IgD-negative memory B cell (primary cell): Measurements from ENCODE around the gene LTBP1. TPM values are rescaled to one million over a fixed set of nuclear protein-coding genes. Genes with fewer than 3 reads are reported as not detected.
A peak's percentile ranks its signal among the peaks of the same experiment; 100 is the strongest.
"Not testable (repeated sequence)": the region's sequence is repeated elsewhere in the genome, so short reads cannot be mapped to it uniquely, and the experiment has no call there.

Experiments
- H3K27ac Mint-ChIP-seq, 3 donors: one replicate each; pipeline ENCODE4 v1.8.0; 2020 to 2022; ENCODE audit warnings: mild to moderate bottlenecking in 3 of 3, mixed read lengths in 3 of 3, moderate library complexity in 1 of 3
- H3K27me3 Mint-ChIP-seq: one replicate; pipeline ENCODE4 v1.8.0; 2021; ENCODE audit warnings: mixed read lengths
- H3K36me3 Mint-ChIP-seq: one replicate; pipeline ENCODE4 v1.8.0; 2020; ENCODE audit warnings: mild to moderate bottlenecking, mixed read lengths
- H3K4me1 Mint-ChIP-seq, 3 donors: one replicate each; pipeline ENCODE4 v1.8.0; 2020 to 2022; ENCODE audit warnings: mixed read lengths in 3 of 3, mild to moderate bottlenecking in 1 of 3
- H3K4me3 Mint-ChIP-seq, 4 donors: one replicate each; pipeline ENCODE4 v1.8.0; 2020 to 2022; ENCODE audit warnings: mild to moderate bottlenecking in 4 of 4, mixed read lengths in 4 of 4, moderate library complexity in 3 of 4
- H3K9me3 Mint-ChIP-seq, 3 donors: one replicate each; pipeline ENCODE4 v1.8.0; 2020 to 2021; ENCODE audit warnings: mixed read lengths in 3 of 3, mild to moderate bottlenecking in 1 of 3
- polyA plus RNA-seq: library from polyadenylated mRNA; unstranded; fragments of 300-500 nt; fragmentation: Illumina TruSeq; gene quantifications from one replicate; pipeline ENCODE4 v1.2.3, GENCODE V29; 2021

Gene LTBP1
- polyA plus RNA-seq, 1 donor from 2014 or later = not detected

DNA sequence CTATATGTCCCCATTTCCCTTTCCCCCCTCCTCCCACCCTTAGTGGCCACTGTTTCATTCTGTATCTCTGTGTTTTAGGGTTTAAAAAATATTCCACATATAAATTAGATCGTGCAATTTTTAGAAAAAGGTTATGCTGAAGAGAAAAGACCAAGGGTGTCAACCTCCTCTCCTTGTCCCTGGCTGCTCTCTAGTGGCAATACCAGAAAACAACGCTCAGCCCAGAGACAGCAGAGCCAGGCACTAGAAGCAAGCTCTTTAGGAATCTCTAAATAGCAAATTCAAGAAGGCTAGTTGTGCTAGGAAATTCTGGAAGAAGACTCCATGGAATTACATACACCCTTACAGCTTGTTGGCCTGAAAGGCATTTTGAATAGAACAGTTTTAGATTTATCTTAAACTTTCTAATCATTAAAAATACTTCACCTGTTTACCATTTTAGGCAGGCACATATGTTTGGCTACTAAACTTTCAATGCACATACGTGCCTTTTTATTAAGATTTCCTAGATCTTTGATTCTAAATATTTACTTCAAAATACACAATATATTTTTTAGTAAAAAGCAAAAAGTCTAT, 494.6 kb downstream of the LTBP1 start:
- Mint-ChIP-seq H3K4me3 (no peak overlapping the region), H3K4me1 (peaks cover 4 to 7% (median 6%) of the 10 kb centered on the region in 3 donors), H3K36me3 (no peaks in the 10 kb centered on the region), H3K27me3 (peaks cover 2% of the 10 kb centered on the region), H3K27ac (no peak overlapping the region), H3K9me3 (no peaks in the 10 kb centered on the region)

DNA sequence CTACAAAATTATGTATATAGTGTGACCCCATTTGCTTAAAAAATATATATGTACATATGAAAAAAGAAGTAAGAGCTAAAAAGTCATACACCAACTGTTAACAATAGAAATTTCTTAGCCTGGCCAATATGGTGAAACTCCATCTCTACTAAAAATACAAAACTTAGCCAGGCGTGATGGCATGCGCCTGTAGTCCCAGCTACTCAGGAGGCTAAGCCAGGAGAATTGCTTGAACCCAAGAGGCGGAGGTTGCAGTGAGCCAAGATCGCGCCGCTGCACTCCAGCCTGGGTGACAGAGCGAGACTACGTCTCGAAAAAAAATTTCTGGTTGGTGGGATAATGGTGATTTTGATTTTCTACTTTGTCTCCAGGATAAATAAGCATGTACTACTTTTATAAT, 495.3 kb downstream of the LTBP1 start:
- not testable (repeated sequence) for H3K36me3 Mint-ChIP-seq, H3K4me3 Mint-ChIP-seq, H3K4me1 Mint-ChIP-seq, H3K27ac Mint-ChIP-seq, H3K9me3 Mint-ChIP-seq, H3K27me3 Mint-ChIP-seq

DNA sequence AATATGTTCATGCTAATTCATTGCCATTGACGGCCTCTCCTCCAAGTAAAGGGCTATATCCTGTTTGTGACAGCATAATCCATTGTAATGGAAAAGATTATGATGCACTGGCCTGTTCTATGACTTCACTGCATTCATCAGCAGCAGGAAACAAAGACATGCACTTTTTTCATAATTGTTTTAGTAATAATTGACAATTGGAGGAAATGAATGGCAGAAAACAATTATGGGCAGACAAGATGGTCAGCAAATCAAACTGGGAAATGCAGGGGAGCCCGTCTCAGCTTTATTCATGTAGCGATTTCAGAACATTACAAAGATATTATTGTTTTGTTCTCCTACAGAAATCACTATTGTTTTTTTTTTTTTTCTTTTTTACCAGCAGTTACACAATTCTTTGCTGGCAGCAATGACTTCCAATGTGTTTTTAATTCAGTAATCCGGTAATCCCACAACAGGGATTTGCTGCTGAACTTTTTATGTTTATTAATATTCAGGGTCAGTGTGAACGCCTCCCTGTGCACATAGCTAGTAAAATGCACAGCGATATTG, 495.9 kb downstream of the LTBP1 start:
- peaks cover 4 to 7% (median 6%) of the 10 kb centered on the region in 3 donors for H3K4me1 Mint-ChIP-seq
- no peak overlapping the region for H3K4me3 Mint-ChIP-seq
- H3K36me3 Mint-ChIP-seq = peaks cover under 1% of the 10 kb centered on the region
- peaks cover 2% of the 10 kb centered on the region for H3K27me3 Mint-ChIP-seq
- H3K27ac Mint-ChIP-seq = no peak overlapping the region
- H3K9me3 Mint-ChIP-seq = peaks cover 0 to under 1% (median 0%) of the 10 kb centered on the region in 3 donors

DNA sequence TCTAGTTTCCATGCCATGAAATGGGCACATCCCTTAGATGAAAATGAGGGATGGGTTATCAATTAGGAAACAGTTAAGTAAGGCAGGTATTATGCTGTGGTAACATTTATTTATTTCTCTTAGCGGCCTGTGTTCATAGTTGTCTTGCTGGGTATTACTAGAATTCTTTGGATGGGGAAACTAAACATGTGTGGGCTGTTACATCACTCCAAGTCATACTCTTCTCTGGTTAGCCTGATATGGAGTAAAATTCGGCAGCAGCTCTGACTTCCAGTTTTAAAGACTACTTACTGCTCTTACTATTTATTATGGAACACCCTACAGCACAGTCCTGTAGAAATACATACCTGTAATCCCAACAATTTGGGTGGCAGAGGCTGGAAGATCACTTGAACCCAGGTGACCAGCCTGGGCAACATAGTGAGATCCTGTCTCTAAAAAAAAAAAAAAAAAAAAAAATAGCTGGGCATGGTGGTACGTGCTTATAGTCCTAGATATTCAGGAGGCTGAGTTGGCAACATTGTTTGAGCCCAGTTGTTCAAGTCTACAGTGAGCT, 496.6 kb downstream of the LTBP1 start:
- Mint-ChIP-seq H3K27me3 (peaks cover 2% of the 10 kb centered on the region), H3K27ac (no peak overlapping the region), H3K9me3 (peaks cover 0 to 2% (median 0%) of the 10 kb centered on the region in 3 donors), H3K4me3 (no peak overlapping the region), H3K4me1 (peaks cover 5 to 7% (median 6%) of the 10 kb centered on the region in 3 donors), H3K36me3 (peaks cover 1% of the 10 kb centered on the region)

DNA sequence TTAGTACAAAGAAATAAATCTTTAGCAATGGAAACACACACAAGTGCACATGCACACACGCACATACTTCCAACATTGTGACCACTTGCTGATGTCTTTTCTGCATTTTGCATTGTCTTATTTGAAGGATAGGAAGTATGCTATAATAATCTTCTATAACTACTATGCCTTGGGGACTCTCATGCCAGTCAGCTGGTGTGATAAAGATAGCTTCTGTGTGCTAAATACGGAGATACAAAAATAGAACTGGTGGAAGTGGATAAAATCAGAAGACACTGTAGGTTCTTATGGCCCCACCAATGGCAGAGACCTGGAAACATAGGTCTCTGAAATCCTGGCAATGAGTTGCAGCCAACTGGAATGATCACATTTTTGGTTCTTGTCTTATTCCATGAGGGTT, 498.2 kb downstream of the LTBP1 start:
- Mint-ChIP-seq H3K27ac (no peak overlapping the region), H3K9me3 (peaks cover 0 to 2% (median 0%) of the 10 kb centered on the region in 3 donors), H3K4me3 (no peak overlapping the region), H3K36me3 (peaks cover 1% of the 10 kb centered on the region), H3K4me1 (peaks cover 6 to 7% (median 6%) of the 10 kb centered on the region in 3 donors), H3K27me3 (no peaks in the 10 kb centered on the region)

DNA sequence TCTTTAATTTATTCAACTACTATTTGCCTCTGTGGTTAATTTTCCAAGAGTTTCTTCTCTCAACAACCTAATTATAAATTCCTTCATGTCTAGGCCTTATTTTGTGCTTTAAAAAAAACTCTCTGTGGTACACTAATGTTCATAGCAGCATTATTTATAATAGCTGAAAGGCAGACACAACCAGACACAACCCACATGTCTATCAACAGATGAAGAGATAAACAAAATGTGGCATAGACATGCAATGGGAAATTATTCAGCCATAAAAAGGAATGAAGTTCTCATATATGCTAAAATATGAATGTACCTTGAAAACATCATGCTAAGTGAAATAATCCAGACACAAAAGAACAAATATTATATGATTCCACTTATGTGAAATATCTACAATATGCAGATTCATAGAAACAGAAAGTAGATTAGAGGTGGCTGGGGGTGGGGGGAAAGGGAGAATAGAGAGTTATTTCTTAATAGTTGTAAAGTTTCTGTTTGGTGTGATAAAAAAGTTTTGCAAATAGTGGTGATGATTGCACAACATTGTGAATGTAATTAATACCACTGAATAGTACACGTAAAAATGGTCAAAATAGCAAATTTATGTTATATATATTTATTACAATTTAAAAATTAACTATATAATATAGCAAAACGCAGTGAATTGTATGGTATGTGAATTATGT, 501.6 kb downstream of the LTBP1 start:
- Mint-ChIP-seq H3K4me3 (peak overlapping the region in 1 of 4 donors; percentile 37), H3K4me1 (peaks cover 6 to 7% (median 7%) of the 10 kb centered on the region in 3 donors), H3K27ac (no peak overlapping the region), H3K36me3 (peaks cover 11% of the 10 kb centered on the region), H3K27me3 (no peaks in the 10 kb centered on the region), H3K9me3 (peaks cover 6 to 17% (median 13%) of the 10 kb centered on the region in 3 donors)
